HCT116 (cell line): ENCODE data around the gene IL15.

Source experiments
- EZH2 ChIP-seq: fragments of 200-600 bp; sonication (generic); IDR thresholded peaks from 2 replicates; pipeline ENCODE4 v1.6.1; 2017; ENCODE audit warnings: antibody characterized with exemption, mixed run types
- JUND ChIP-seq: IDR thresholded peaks from 2 replicates; pipeline ENCODE4 v1.6.1; 2012
- MAX ChIP-seq: IDR thresholded peaks from 2 replicates; pipeline ENCODE4 v1.6.1; 2012
- POLR2A ChIP-seq: IDR thresholded peaks from 2 replicates; pipeline ENCODE4 v1.7.0; 2011; ENCODE audit warnings: borderline replicate concordance; ENCODE audit not compliant: insufficient read depth, insufficient read length; ENCODE audit errors: extremely low read depth
- POLR2AphosphoS5 ChIP-seq: IDR thresholded peaks from 2 replicates; pipeline ENCODE4 v1.6.1; 2011; ENCODE audit warnings: mild to moderate bottlenecking, low read depth, low read length, moderate library complexity
- REST ChIP-seq: IDR thresholded peaks from 2 replicates; pipeline ENCODE4 v1.6.1; 2012; ENCODE audit warnings: low read depth
- SP1 ChIP-seq: IDR thresholded peaks from 2 replicates; pipeline ENCODE4 v1.6.1; 2012; ENCODE audit warnings: low read depth
- SRF ChIP-seq: IDR thresholded peaks from 2 replicates; pipeline ENCODE4 v1.6.1; 2012; ENCODE audit warnings: low read depth
- TF ChIP-seq, protein P1 (sequence below), 3 experiments: fragments of 200-600 bp in 1 of 3; sonication (generic) in 1 of 3; IDR thresholded peaks in 2 of 3; conservative IDR thresholded peaks in 1 of 3; 2 replicates each; pipeline ENCODE4 v1.5.1; 2012 to 2017; ENCODE audit warnings: low read depth in 2 of 3, low read length in 2 of 3, antibody characterized with exemption in 1 of 3, borderline replicate concordance in 1 of 3, control low read depth in 1 of 3, mild to moderate bottlenecking in 1 of 3, mixed read lengths in 1 of 3, mixed run types in 1 of 3, moderate library complexity in 1 of 3; ENCODE audit not compliant: insufficient read depth in 1 of 3

GRCh38 chr4:141660880-141661279, 24.5 kb downstream of the IL15 start:
- TF ChIP-seq POLR2AphosphoS5 (no peak), REST (no peak), POLR2A (no peak), SP1 (no peak), SRF (no peak), MAX (no peak), EZH2 (no peak), JUND (no peak)
- TF ChIP-seq, protein P1, sequence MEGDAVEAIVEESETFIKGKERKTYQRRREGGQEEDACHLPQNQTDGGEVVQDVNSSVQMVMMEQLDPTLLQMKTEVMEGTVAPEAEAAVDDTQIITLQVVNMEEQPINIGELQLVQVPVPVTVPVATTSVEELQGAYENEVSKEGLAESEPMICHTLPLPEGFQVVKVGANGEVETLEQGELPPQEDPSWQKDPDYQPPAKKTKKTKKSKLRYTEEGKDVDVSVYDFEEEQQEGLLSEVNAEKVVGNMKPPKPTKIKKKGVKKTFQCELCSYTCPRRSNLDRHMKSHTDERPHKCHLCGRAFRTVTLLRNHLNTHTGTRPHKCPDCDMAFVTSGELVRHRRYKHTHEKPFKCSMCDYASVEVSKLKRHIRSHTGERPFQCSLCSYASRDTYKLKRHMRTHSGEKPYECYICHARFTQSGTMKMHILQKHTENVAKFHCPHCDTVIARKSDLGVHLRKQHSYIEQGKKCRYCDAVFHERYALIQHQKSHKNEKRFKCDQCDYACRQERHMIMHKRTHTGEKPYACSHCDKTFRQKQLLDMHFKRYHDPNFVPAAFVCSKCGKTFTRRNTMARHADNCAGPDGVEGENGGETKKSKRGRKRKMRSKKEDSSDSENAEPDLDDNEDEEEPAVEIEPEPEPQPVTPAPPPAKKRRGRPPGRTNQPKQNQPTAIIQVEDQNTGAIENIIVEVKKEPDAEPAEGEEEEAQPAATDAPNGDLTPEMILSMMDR (IDR thresholded peaks at IDR 0.05 in 2 of 3, conservative IDR thresholded peaks at IDR 0.05 in 1 of 3; ENCODE audit: borderline replicate concordance in 1 of 3, insufficient read depth in 1 of 3, low read depth in 2 of 3, low read length in 2 of 3) = no peak
